DND-41 (cell line): ENCODE data around the gene DNAH1.

Experiments used
- ATAC-seq: fragments of 200-7000 bp; cut with Tn5 transposase; 3 replicates; pipeline ENCODE4 v1.9.1; 2021; ENCODE audit warnings: low read depth; ENCODE audit not compliant: insufficient read depth
- DNase-seq: peaks from one replicate; pipeline ENCODE4 v3.0.0-alpha.2; 2020
- H2AFZ ChIP-seq: 2 replicates; pipeline ENCODE4 v1.6.0; 2012; ENCODE audit warnings: low read depth, low read length
- H3K27ac ChIP-seq: 2 replicates; pipeline ENCODE4 v1.5.1; 2012; ENCODE audit warnings: low read length, inconsistent platforms
- H3K27me3 ChIP-seq: fragments of 200-600 bp; sonication (generic); 2 replicates; pipeline ENCODE4 v1.6.0; 2012; ENCODE audit warnings: low read length, mild to moderate bottlenecking, inconsistent platforms; ENCODE audit not compliant: insufficient read depth, poor library complexity
- H3K36me3 ChIP-seq: 2 replicates; pipeline ENCODE4 v1.5.1; 2012; ENCODE audit warnings: low read length, inconsistent platforms; ENCODE audit not compliant: insufficient read depth
- H3K4me1 ChIP-seq: 2 replicates; pipeline ENCODE4 v1.5.1; 2012; ENCODE audit warnings: mild to moderate bottlenecking, low read length; ENCODE audit not compliant: insufficient read depth
- H3K4me2 ChIP-seq: 2 replicates; pipeline ENCODE4 v1.6.0; 2012; ENCODE audit warnings: mild to moderate bottlenecking, moderate library complexity, low read length, inconsistent platforms; ENCODE audit not compliant: insufficient read depth
- H3K4me3 ChIP-seq, 2 experiments: fragments of 200-600 bp in 1 of 2; shearing (Covaris generic) in 1 of 2; 2 replicates each; pipeline ENCODE4 v1.5.1; 2012 to 2016; ENCODE audit warnings: inconsistent platforms in 2 of 2, low read length in 2 of 2, mild to moderate bottlenecking in 2 of 2, low read depth in 1 of 2, moderate library complexity in 1 of 2
- H3K79me2 ChIP-seq: 2 replicates; pipeline ENCODE4 v1.6.0; 2012; ENCODE audit warnings: low read length, inconsistent platforms; ENCODE audit not compliant: insufficient read depth
- H3K9ac ChIP-seq: 2 replicates; pipeline ENCODE4 v1.6.0; 2012; ENCODE audit warnings: low read depth, mild to moderate bottlenecking, inconsistent platforms, low read length, moderate library complexity
- H3K9me3 ChIP-seq: 2 replicates; pipeline ENCODE4 v1.5.1; 2012; ENCODE audit warnings: low read length, moderate library complexity, mild to moderate bottlenecking, inconsistent platforms; ENCODE audit not compliant: insufficient read depth, severe bottlenecking
- H4K20me1 ChIP-seq: 2 replicates; pipeline ENCODE4 v1.6.0; 2012; ENCODE audit warnings: low read length; ENCODE audit not compliant: insufficient read depth
- CTCF ChIP-seq: IDR thresholded peaks from 2 replicates; pipeline ENCODE4 v1.5.1; 2012; ENCODE audit warnings: borderline replicate concordance, low read length, moderate library complexity, mild to moderate bottlenecking; ENCODE audit not compliant: poor library complexity, severe bottlenecking; ENCODE audit errors: extremely low read depth
- EZH2 ChIP-seq: IDR thresholded peaks from 3 replicates; pipeline ENCODE4 v1.6.1; 2012; ENCODE audit warnings: borderline replicate concordance, low read depth, mild to moderate bottlenecking, moderate library complexity, low read length, inconsistent platforms; ENCODE audit not compliant: severe bottlenecking

The DNAH1 gene

GRCh38 chr3:52440249-52440551, 124.1 kb downstream of the DNAH1 start:
- Histone ChIP-seq H4K20me1 (no peaks in the 10 kb centered on the region), H3K36me3 (no peaks in the 10 kb centered on the region), H3K9ac (no peak overlapping the region), H3K27ac (no peak overlapping the region), H3K4me3 (no peak overlapping the region), H3K4me1 (no peaks in the 10 kb centered on the region), H3K79me2 (no peaks in the 10 kb centered on the region), H3K9me3 (no peaks in the 10 kb centered on the region), H3K4me2 (no peak overlapping the region), H3K27me3 (no peaks in the 10 kb centered on the region), H2AFZ (no peak overlapping the region)
- ATAC-seq (no peak), DNase-seq (no peak)
- TF ChIP-seq EZH2 (no peak), CTCF (no peak)

- DNase-seq (no peak), ATAC-seq (no peak)
- Histone ChIP-seq H3K36me3 (no peaks in the 10 kb centered on the region), H3K4me3 (no peak overlapping the region), H4K20me1 (no peaks in the 10 kb centered on the region), H2AFZ (no peak overlapping the region), H3K27me3 (no peaks in the 10 kb centered on the region), H3K4me1 (no peaks in the 10 kb centered on the region), H3K9me3 (no peaks in the 10 kb centered on the region), H3K27ac (no peak overlapping the region), H3K4me2 (no peak overlapping the region), H3K9ac (no peak overlapping the region), H3K79me2 (no peaks in the 10 kb centered on the region)
- TF ChIP-seq CTCF (no peak), EZH2 (no peak)
These were observed 124.6 kb downstream of the DNAH1 start for GRCh38 chr3:52440671-52441070.

GRCh38 chr3:52441091-52441771, 125.1 kb downstream of the DNAH1 start:
- Histone ChIP-seq H3K27me3 (no peaks in the 10 kb centered on the region), H3K9ac (no peak overlapping the region), H2AFZ (no peak overlapping the region), H3K4me1 (no peaks in the 10 kb centered on the region), H3K27ac (no peak overlapping the region), H3K36me3 (no peaks in the 10 kb centered on the region), H3K4me3 (no peak overlapping the region), H4K20me1 (no peaks in the 10 kb centered on the region), H3K79me2 (no peaks in the 10 kb centered on the region), H3K4me2 (no peak overlapping the region), H3K9me3 (no peaks in the 10 kb centered on the region)
- TF ChIP-seq CTCF: no peak
- TF ChIP-seq EZH2: no peak
- ATAC-seq (no peak), DNase-seq (no peak)
